A549 (cell line): ENCODE data around the gene GPSM1.

Experiments
- EP300 ChIP-seq, 2 experiments: fragments of >200 bp; sonication (Bioruptor Twin); formaldehyde crosslinking; IDR thresholded peaks; 2 replicates in 1 of 2; 3 replicates in 1 of 2; pipeline ENCODE4 v1.6.1; 2016 to 2017
- TF ChIP-seq, protein P1 (sequence below): fragments of >200 bp; sonication (Bioruptor Twin); formaldehyde crosslinking; IDR thresholded peaks from 3 replicates; pipeline ENCODE4 v1.5.1; 2016
- TF ChIP-seq, protein P2 (sequence below): fragments of 250-450 bp; sonication (Bioruptor Pico); IDR thresholded peaks from 2 replicates; pipeline ENCODE4 v1.5.0; 2021; ENCODE audit warnings: mild to moderate bottlenecking, moderate library complexity, borderline replicate concordance

DNA sequence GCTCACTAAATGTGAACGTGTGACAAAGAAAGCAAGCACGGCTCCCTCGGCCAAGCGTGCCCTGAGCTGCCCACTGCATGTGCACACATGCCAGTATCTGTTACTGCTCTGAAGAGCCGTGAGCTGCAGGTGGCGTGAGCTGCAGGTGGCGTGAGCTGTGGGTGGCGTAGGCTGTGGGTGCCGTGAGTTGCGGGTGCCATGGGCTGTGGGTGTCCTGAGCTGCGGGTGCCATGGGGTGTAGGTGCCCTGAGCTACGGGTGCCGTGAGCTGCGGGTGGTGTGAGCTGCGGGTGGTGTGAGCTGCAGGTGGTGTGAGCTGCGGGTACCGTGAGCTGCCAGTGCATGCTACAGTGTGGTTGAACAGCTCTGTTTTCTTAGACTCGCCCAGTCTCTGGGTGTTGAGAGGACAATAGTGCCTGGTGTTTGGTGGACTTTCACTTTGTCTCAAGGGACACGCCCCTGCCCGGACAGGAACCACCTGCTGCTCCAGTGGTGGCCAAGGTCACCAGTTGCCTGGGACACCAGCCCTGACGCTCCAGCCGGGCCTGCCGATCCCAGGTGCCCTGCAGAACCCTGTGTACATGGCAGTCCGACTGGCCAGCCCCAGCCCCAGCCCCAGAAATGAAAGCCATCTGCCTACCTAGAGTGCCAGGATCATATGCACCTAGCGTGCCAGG, 30.2 kb upstream of the GPSM1 start:
- TF ChIP-seq, protein P1, sequence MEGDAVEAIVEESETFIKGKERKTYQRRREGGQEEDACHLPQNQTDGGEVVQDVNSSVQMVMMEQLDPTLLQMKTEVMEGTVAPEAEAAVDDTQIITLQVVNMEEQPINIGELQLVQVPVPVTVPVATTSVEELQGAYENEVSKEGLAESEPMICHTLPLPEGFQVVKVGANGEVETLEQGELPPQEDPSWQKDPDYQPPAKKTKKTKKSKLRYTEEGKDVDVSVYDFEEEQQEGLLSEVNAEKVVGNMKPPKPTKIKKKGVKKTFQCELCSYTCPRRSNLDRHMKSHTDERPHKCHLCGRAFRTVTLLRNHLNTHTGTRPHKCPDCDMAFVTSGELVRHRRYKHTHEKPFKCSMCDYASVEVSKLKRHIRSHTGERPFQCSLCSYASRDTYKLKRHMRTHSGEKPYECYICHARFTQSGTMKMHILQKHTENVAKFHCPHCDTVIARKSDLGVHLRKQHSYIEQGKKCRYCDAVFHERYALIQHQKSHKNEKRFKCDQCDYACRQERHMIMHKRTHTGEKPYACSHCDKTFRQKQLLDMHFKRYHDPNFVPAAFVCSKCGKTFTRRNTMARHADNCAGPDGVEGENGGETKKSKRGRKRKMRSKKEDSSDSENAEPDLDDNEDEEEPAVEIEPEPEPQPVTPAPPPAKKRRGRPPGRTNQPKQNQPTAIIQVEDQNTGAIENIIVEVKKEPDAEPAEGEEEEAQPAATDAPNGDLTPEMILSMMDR, result no peak
- TF ChIP-seq, protein P2, sequence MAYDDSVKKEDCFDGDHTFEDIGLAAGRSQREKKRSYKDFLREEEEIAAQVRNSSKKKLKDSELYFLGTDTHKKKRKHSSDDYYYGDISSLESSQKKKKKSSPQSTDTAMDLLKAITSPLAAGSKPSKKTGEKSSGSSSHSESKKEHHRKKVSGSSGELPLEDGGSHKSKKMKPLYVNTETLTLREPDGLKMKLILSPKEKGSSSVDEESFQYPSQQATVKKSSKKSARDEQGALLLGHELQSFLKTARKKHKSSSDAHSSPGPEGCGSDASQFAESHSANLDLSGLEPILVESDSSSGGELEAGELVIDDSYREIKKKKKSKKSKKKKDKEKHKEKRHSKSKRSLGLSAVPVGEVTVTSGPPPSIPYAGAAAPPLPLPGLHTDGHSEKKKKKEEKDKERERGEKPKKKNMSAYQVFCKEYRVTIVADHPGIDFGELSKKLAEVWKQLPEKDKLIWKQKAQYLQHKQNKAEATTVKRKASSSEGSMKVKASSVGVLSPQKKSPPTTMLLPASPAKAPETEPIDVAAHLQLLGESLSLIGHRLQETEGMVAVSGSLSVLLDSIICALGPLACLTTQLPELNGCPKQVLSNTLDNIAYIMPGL, result no peak
- TF ChIP-seq EP300 (IDR thresholded peaks at IDR 0.05), result no peak
